Thoracic aorta (tissue), 2 donors: ENCODE results near the gene PSENEN. TPM values are rescaled to one million over a fixed set of nuclear protein-coding genes. Genes with fewer than 3 reads are reported as not detected.

ENCODE experiments used
- ATAC-seq: fragments of 150-250 bp; one replicate; pipeline ENCODE4 v1.8.0; 2017; ENCODE audit warnings: low read depth; ENCODE audit not compliant: insufficient number of reproducible peaks, low FRiP score
- DNase-seq: peaks from one replicate; pipeline ENCODE4 v3.0.0-alpha.2; 2020; ENCODE audit warnings: low spot score
- H3K27ac ChIP-seq, 2 donors: fragments of 200-600 bp; sonication (generic); 1 replicate in 1 of 2; 2 replicates in 1 of 2; pipeline ENCODE4 v1.5.1; 2016; ENCODE audit warnings: mild to moderate bottlenecking in 2 of 2, moderate library complexity in 2 of 2
- H3K27me3 ChIP-seq: fragments of 200-600 bp; sonication (generic); replicated peaks from 2 replicates; pipeline ENCODE4 v1.6.0; 2016; ENCODE audit warnings: mild to moderate bottlenecking; ENCODE audit not compliant: insufficient read depth
- H3K36me3 ChIP-seq: fragments of 200-600 bp; sonication (generic); one replicate; pipeline ENCODE4 v1.5.1; 2016
- H3K4me1 ChIP-seq, 2 donors: fragments of 200-600 bp; sonication (generic); 1 replicate in 1 of 2; 2 replicates in 1 of 2; pipeline versions ENCODE4 v1.5.1 to v1.6.0; 2016; ENCODE audit warnings: low read depth in 2 of 2, mild to moderate bottlenecking in 1 of 2; ENCODE audit not compliant: control insufficient read depth in 1 of 2
- H3K4me3 ChIP-seq: fragments of 200-600 bp; sonication (generic); 2 replicates; pipeline ENCODE4 v1.5.1; 2016; ENCODE audit warnings: mild to moderate bottlenecking
- H3K9me3 ChIP-seq: fragments of 200-600 bp; sonication (generic); 2 replicates; pipeline ENCODE4 v1.5.1; 2016
- total RNA-seq, 2 donors: library from RNA; depleted of rRNA; stranded (reverse); fragments of >200 nt; gene quantifications; one replicate each; pipeline versions ENCODE4 v1.1.0 to v1.2.3, GENCODE V29; 2016
- TF ChIP-seq, protein P1 (sequence below): fragments of 200-600 bp; sonication (generic); IDR thresholded peaks from one replicate; pipeline ENCODE4 v1.5.1; 2019; ENCODE audit warnings: antibody characterized with exemption

The PSENEN gene
- total RNA-seq, 2 donors from 2014 or later: 25.5 to 30.1 TPM

DNA sequence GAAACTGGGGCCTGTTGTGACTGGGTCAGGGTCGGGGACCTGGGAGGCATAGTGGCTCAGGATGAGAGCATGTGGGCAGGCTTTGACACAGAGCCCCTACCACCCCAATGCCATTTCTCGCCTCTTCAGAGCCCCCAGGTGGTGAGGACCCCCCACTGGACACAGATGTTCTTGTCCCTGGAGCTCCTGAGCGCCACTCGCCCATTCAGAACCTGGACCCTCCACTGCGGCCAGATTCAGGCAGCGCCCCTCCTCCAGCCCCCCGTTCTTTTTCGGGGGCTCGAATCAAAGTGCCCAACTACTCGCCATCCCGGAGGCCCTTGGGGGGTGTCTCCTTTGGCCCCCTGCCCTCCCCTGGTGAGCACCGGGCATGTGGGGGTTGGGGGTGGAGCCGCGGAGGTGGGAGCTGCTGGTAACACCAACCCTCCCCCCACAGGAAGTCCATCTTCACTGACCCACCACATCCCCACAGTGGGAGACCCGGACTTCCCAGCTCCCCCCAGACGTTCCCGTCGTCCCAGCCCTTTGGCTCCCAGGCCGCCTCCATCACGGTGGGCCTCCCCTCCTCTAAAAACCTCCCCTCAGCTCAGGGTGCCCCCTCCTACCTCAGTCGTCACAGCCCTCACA, 13.6 kb upstream of the PSENEN start:
- Histone ChIP-seq H3K9me3 (no peaks in the 10 kb centered on the region), H3K27ac (no peak overlapping the region), H3K4me3 (no peak overlapping the region), H3K36me3 (peaks cover 72% of the 10 kb centered on the region), H3K4me1 (no peaks in the 10 kb centered on the region), H3K27me3 (no peaks in the 10 kb centered on the region)
- TF ChIP-seq, protein P1, sequence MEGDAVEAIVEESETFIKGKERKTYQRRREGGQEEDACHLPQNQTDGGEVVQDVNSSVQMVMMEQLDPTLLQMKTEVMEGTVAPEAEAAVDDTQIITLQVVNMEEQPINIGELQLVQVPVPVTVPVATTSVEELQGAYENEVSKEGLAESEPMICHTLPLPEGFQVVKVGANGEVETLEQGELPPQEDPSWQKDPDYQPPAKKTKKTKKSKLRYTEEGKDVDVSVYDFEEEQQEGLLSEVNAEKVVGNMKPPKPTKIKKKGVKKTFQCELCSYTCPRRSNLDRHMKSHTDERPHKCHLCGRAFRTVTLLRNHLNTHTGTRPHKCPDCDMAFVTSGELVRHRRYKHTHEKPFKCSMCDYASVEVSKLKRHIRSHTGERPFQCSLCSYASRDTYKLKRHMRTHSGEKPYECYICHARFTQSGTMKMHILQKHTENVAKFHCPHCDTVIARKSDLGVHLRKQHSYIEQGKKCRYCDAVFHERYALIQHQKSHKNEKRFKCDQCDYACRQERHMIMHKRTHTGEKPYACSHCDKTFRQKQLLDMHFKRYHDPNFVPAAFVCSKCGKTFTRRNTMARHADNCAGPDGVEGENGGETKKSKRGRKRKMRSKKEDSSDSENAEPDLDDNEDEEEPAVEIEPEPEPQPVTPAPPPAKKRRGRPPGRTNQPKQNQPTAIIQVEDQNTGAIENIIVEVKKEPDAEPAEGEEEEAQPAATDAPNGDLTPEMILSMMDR: no peak
- ATAC-seq (no peak), DNase-seq (no peak)

- H3K9me3 ChIP-seq: no peaks in the 10 kb centered on the region
- no peak overlapping the region for H3K27ac ChIP-seq
- H3K27me3 ChIP-seq: no peaks in the 10 kb centered on the region
- TF ChIP-seq, protein P1: no peak
- DNase-seq (no peak), ATAC-seq (no peak)
- H3K4me1 ChIP-seq: no peaks in the 10 kb centered on the region
- no peak overlapping the region for H3K4me3 ChIP-seq
- peaks cover 72% of the 10 kb centered on the region for H3K36me3 ChIP-seq
These were observed 12.8 kb upstream of the PSENEN start for GRCh38 chr19:35732540-35733179.

GRCh38 chr19:35733180-35734125, 12.0 kb upstream of the PSENEN start:
- Histone ChIP-seq H3K27ac (no peak overlapping the region), H3K4me1 (no peaks in the 10 kb centered on the region), H3K27me3 (no peaks in the 10 kb centered on the region), H3K4me3 (no peak overlapping the region), H3K36me3 (peaks cover 70% of the 10 kb centered on the region), H3K9me3 (no peaks in the 10 kb centered on the region)
- TF ChIP-seq, protein P1: no peak
- ATAC-seq (no peak), DNase-seq (no peak)

- DNase-seq: no peak
- no peak overlapping the region for H3K4me3 ChIP-seq
- H3K4me1 ChIP-seq: peaks cover 0 to under 1% of the 10 kb centered on the region in 2 donors
- H3K27ac ChIP-seq: no peak overlapping the region
- ATAC-seq: no peak
- TF ChIP-seq, protein P1: no peak
- no peaks in the 10 kb centered on the region for H3K9me3 ChIP-seq
- peaks cover 68% of the 10 kb centered on the region for H3K36me3 ChIP-seq
- H3K27me3 ChIP-seq: no peaks in the 10 kb centered on the region
These were observed 11.2 kb upstream of the PSENEN start for GRCh38 chr19:35734273-35734672.

DNA sequence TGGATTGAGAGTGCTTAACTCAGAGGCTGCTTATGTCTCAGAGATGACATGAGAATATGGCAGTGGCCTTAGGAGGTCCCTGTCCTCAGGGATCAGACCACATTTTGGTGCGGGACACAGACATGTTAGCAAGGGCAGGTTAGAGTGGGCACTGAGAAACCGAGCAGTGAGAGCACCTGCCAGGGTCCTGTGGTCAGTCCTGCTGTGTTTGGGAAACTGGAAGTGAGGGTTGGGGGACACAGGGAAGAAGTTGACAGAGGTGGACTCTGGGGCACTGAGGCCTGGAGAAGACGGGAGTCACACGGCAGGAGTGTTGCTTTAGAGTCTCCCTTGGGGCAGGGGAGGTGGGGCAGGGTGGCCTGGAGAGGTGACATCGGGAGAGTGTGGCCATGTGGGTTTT, 10.6 kb upstream of the PSENEN start:
- Histone ChIP-seq H3K9me3 (no peaks in the 10 kb centered on the region), H3K36me3 (peaks cover 62% of the 10 kb centered on the region), H3K4me1 (peaks cover 0 to 7% of the 10 kb centered on the region in 2 donors), H3K4me3 (no peak overlapping the region), H3K27ac (no peak overlapping the region), H3K27me3 (no peaks in the 10 kb centered on the region)
- TF ChIP-seq, protein P1: no peak
- DNase-seq (no peak), ATAC-seq (no peak)
